Left renal pelvis (tissue), 4 donors: Measurements from ENCODE around the gene SRI. TPM values are rescaled to one million over a fixed set of nuclear protein-coding genes. Genes with fewer than 3 reads are reported as not detected.
A peak's percentile ranks its signal among the peaks of the same experiment; 100 is the strongest.
"Not testable (repeated sequence)": the region's sequence is repeated elsewhere in the genome, so short reads cannot be mapped to it uniquely, and the experiment has no call there.

Experiments used
- DNase-seq, 4 donors: peaks; one replicate each; pipeline ENCODE4 v3.0.0-alpha.2; 2013; ENCODE audit warnings: low read depth in 4 of 4, low spot score in 3 of 4
- polyA plus RNA-seq, 4 donors: library from polyadenylated mRNA; unstranded; fragments of 120-200 nt; gene quantifications; one replicate each; pipeline ENCODE4 v1.2.1, GENCODE V29; 2013; ENCODE audit not compliant: insufficient read length in 4 of 4

The SRI gene
- polyA plus RNA-seq, 4 donors = 107 to 181 (median 148) TPM

DNA sequence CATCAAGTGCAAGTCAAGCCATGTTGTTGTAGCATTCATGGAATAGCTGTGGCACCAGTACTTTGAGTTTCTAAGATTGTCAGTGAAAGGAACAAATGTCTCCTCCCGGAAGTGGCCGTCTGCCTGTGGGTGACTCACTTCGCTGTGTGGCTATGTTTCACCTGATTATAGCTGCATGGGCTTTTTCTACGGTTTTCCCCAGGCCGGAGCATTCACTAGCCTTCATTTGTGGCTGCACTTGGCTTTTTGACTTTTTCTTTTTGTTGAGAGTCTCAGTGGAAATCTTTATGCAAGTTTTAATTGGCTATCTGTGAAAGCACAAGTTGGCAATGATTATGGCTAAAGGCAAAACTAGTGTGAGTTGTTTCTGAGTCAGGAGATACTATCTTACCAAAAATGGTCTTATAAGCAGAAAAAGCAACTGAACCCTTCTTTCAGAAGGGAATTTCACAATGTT is 35.0 kb downstream of the SRI start:
- no peak for DNase-seq

DNA sequence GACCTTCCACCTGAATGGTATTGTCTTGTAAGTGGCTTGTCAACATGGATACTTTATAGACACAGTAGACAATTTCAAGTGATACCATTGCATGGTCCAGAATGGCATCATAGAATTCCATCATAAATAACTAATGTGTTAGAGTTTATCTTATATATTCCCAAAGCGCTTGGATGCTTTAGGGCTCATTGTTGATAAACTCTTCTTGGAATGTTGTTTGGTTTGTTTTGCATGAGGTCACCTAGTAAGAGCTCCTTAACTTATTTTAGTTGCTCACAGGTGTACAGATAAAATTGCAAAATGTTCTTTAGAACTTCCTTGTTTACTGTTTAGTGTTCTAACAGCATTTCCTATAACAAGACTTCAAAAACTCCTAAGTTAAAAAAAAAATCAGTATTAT is 36.8 kb downstream of the SRI start:
- no peak for DNase-seq

DNA sequence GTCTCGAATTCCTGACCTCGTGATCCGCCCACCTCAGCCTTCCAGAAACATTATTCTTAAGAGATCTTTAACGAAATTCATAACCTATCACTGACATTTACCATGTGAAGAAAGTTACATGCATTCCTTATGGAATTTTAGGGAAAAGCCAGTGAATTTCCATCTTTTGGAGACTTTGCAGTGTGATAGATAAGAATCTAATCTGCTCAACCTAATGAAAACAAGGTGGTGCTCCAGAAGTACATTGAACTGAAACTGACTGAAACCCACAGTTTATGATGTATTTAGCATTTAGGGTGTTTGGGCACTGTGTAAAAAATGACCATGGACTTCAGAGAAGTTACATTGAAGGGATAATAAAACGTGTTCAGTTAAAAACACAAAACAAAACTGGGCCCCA is 43.6 kb downstream of the SRI start:
- no peak for DNase-seq

DNA sequence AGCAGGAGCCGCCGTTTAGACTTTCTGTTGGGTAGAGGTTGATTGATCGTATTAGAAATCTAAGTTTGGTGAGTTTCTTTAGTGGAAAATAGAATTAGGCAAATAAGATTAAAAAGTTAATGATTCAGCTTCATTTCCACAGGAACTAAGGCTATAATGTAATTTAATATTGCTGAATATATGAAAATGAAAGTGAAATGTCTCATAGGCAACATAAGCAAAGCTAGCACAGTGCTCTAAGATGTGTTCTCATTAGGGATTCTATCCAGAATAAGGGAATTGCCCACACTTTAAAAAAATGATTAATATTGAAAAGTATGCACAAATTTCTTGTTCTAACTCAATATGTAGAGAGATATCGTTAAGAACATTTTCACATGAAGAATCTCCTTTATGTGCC is 47.0 kb downstream of the SRI start:
- no peak for DNase-seq

DNA sequence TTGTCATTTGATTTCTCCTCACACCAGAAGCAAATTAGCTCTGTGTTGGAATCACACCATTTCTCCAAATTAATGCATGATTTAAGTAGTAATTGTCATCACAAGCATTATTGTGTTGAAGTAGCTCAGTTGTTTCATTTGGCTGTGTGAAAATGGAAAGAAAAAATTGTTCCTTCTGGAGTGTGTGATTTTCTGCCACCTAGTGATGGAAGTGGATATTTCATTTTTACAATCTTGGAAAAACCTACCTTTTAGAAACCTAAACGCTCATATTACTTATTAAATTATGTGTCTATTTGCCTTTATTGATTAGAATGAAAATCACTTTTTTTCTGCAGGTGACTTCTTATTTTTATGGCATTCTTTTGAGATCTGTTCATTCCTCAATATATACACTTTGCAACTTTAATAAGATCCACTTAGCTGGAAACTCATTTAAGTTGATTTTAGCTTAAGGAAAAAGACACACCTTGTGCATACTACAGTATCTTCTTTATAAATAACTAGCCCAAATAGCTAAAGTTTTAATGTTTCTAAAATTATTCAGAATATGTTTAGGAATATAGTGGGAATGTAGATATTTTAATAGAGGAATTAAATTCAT is 50.0 kb downstream of the SRI start:
- peak in 2 of 4 donors; percentile 10 for DNase-seq

DNA sequence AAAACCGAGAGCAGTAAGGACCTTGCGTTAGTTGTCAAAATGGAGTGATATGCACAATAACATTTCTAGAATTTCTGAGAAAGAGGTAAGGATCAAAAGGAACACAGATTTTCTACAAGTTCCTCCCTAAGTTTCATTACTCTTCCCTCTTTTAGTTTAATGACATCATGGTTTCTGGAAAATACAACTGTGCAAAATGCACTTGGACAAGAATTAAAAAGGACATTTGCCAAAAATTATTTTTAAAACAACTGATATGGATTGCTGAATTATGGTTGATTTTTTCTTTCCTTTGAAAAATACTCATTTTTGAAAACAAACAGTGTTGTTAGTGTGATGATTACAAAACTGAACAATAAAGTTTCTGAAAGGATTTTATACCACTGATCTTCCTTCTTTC is 52.1 kb downstream of the SRI start:
- no peak for DNase-seq

DNA sequence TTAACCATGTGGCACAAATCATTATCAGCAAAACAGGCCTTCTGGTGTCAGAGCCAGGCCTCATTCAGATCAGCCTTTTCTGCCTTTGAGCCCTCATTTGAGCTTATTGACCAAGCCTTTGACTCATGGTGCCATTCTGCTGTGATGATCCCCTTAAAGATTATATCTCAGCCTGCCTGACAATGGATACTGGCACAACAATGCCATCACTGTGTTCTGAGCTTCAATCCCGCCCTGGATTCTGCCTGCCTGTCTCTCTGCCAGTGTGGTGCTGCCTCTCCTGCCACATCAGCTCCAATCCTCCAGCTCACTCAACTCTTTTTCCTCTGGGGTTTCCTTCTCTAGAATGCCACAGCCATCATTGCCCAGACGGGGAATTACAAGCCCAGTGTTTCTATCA is 52.6 kb downstream of the SRI start:
- DNase-seq = no peak

DNA sequence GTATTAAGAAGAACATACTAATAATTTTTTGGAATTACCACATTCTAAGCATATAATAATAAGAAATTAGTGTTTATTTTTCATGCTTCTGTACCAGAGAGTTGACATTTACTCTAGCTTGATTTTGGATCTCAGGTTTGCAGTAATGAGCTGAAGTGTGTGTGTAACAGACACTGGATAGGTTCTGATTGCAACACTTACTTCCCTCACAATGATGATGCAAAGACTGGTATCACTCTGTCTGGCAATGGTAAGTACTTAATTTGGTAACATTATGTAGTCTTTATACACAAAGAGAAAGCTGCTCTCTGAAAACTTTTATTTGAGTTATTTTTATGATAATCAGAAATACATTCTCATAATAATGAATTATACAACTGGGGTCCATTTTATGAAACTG is 54.1 kb downstream of the SRI start:
- no peak for DNase-seq

DNA sequence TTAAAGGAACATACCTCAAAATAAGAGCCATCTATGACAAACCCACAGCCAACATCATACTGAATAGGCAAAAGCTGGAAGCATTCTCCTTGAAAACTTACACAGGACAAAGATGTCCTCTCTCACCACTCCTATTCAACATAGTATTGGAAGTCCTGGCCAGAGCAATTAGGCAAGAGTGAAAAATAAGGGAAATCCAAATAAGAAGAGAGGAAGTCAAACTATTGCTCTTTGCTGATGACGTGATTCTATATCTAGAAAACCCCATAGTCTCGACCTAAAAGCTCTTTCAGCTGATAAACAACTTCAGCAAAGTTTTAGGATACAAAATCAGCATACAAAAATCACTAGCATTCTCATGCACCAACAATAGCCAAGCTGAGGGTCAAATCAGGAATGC is 60.1 kb downstream of the SRI start:
- DNase-seq = not testable (repeated sequence)

DNA sequence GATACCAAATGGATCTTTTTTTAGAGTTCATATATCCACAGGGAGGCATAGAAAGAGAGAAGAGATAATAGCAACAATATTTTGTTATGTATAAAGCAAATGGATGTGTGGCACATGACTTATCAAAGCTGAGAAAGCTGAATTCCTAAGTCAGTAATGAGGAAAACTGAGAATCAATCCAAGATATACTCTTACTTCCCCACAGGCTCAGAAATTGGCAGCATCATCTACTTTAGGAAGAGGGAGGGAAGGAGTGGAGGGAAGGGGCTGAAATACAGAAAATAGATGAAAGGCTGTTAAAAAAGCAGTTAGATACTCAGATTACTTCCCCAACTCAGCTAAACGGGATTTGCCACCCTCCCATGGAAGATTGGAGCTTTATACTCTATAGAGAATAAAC is 63.5 kb downstream of the SRI start:
- DNase-seq = no peak

DNA sequence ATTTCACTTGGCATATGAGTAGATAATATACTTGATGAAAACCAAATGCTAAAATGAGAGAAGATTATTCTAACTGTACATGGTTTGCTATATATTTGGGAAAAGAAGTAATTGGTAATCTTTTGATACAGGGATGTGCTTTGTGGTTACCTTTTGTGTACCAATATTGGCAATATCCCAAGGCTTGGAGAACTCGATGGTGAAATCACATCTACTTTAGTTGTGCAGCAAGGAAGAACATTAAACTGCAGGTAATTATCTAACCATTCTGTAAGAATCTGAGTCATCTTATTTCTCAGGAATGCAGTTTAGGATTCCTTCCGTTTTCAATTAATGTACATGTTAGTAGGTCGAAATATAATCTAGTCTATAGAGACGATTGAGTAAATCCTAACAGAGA is 64.1 kb downstream of the SRI start:
- no peak for DNase-seq

Other genes starting within 250 kb of the SRI start
- gene STEAP4, start 86.9 kb upstream of the SRI start, polyA plus RNA-seq = 1 to 10 TPM in 1 of 4 donors, under 1 TPM in 3; 0.19 to 3.3 (median 0.26) TPM